Measurements from ENCODE around the gene PREPL. TPM values are rescaled to one million over a fixed set of nuclear protein-coding genes. Genes with fewer than 3 reads are reported as not detected.

PREPL gene
- total and polyA plus RNA-seq, 2 of the 13 experiments (the other 11 are each of a cell fraction or from before 2014, with no cell fraction given) = 19.7 to 34.3 TPM

GRCh38 chr2:44377486-44377885 is 16.2 kb upstream of the PREPL start:
- ATAC-seq = no peak
- BruUV-seq (replicated peaks) = no TSS peak
- no peak overlapping the region for H2AFZ ChIP-seq (ENCODE audit: low read length)
- intact Hi-C loops (cut with micrococcal nuclease; ENCODE audit: unreplicated experiment) = no loop called here
- no peak overlapping the region for H3K9ac ChIP-seq (ENCODE audit: insufficient read depth, low read depth, low read length)
- H3K27ac ChIP-seq (ENCODE audit: extremely low read length, insufficient read depth, low read length) = no peak overlapping the region
- WGBS (ENCODE audit: low lambda C conversion rate) = 99% methylated on average over 2 of the region's 2 CpGs
- no peaks in the 10 kb centered on the region for H3K27me3 ChIP-seq (ENCODE audit: control insufficient read depth in 1 of 2, insufficient read depth in 2 of 2, low read length in 2 of 2)
- H3K4me1 ChIP-seq (ENCODE audit: insufficient read depth, low read length) = no peaks in the 10 kb centered on the region
- H3K4me2 ChIP-seq (ENCODE audit: low read depth, low read length) = no peak overlapping the region
- no peak for FAIRE-seq
- H3K36me3 ChIP-seq (replicated peaks in 1 of 2; ENCODE audit: control insufficient read depth in 1 of 2, insufficient read depth in 2 of 2, low read length in 2 of 2) = peaks cover 0 to 6% of the 10 kb centered on the region in 2 experiments; a peak in 3 of 5 replicates
- TF ChIP-seq ARID4A (CRISPR knock-in tag; IDR thresholded peaks at IDR 0.05; ENCODE audit: borderline replicate concordance) (no peak), TAF15 (IDR thresholded peaks at IDR 0.05; ENCODE audit: low read depth, low read length, poor library complexity, severe bottlenecking) (no peak)
- ChIA-PET CTCF (ENCODE audit: low intra/inter-chr PET ratio, low total read pairs) (no interaction called here), POLR2A (interaction anchor here (2.2 kb wide), 1 partner anchor 16 kb away, joined by 10 read pairs; the partner anchor contains the start of genes CAMKMT and PREPL)
- H4K20me1 ChIP-seq (ENCODE audit: insufficient read depth, low read length) = no peaks in the 10 kb centered on the region
- in situ Hi-C loops (cut with HindIII; ENCODE audit: extremely low pct_ligation_motif_present, low pct_unique_long_range_greater_than_20kb) = no loop called here
- no peaks in the 10 kb centered on the region for H3K9me3 ChIP-seq (ENCODE audit: low read length)
- H3K79me2 ChIP-seq (ENCODE audit: insufficient read depth, low read length) = no peaks in the 10 kb centered on the region
- H3K4me3 ChIP-seq (replicated peaks in 1 of 3; ENCODE audit: insufficient read depth in 1 of 3, low read depth in 2 of 3, low read length in 3 of 3) = no peak overlapping the region
- DNase-seq (ENCODE audit: low spot score) = no peak

GRCh38 chr2:44372246-44372645 is 11.0 kb upstream of the PREPL start:
- in situ Hi-C loops (cut with HindIII; ENCODE audit: extremely low pct_ligation_motif_present, low pct_unique_long_range_greater_than_20kb) = no loop called here
- Histone ChIP-seq H4K20me1 (ENCODE audit: insufficient read depth, low read length) (no peaks in the 10 kb centered on the region; the same call in 1 of the 2 replicates), H3K27ac (ENCODE audit: extremely low read length, insufficient read depth, low read length) (no peak overlapping the region), H3K4me2 (ENCODE audit: low read depth, low read length) (no peak overlapping the region), H3K9ac (ENCODE audit: insufficient read depth, low read depth, low read length) (no peak overlapping the region), H3K4me1 (ENCODE audit: insufficient read depth, low read length) (no peaks in the 10 kb centered on the region), H3K4me3 (replicated peaks in 1 of 3; ENCODE audit: insufficient read depth in 1 of 3, low read depth in 2 of 3, low read length in 3 of 3) (no peak overlapping the region), H3K27me3 (ENCODE audit: control insufficient read depth in 1 of 2, insufficient read depth in 2 of 2, low read length in 2 of 2) (no peaks in the 10 kb centered on the region), H2AFZ (ENCODE audit: low read length) (no peak overlapping the region), H3K36me3 (replicated peaks in 1 of 2; ENCODE audit: control insufficient read depth in 1 of 2, insufficient read depth in 2 of 2, low read length in 2 of 2) (peaks cover 0 to 6% of the 10 kb centered on the region in 2 experiments; a peak in 3 of 5 replicates), H3K79me2 (ENCODE audit: insufficient read depth, low read length) (peaks cover 9% of the 10 kb centered on the region), H3K9me3 (ENCODE audit: low read length) (no peaks in the 10 kb centered on the region)
- intact Hi-C loops (cut with micrococcal nuclease; ENCODE audit: unreplicated experiment) = no loop called here
- POLR2A ChIA-PET = interaction anchor here (1.3 kb wide), 1 partner anchor 11 kb away, joined by 5 read pairs; the partner anchor contains the start of genes CAMKMT and PREPL
- FAIRE-seq (no peak), DNase-seq (ENCODE audit: low spot score) (no peak), ATAC-seq (no peak)
- WGBS (ENCODE audit: low lambda C conversion rate) = 93% methylated on average over 3 of the region's 3 CpGs
- CTCF ChIA-PET (ENCODE audit: low intra/inter-chr PET ratio, low total read pairs) = no interaction called here
- no TSS peak for BruUV-seq (replicated peaks)
- TF ChIP-seq RXRA (CRISPR knock-in tag; IDR thresholded peaks at IDR 0.05) (no peak), CBX2 (IDR thresholded peaks at IDR 0.05; ENCODE audit: low read depth, low read length) (no peak), CBX2 (CRISPR knock-in tag; IDR thresholded peaks at IDR 0.05; ENCODE audit: low read depth) (no peak), PAXIP1 (CRISPR knock-in tag; conservative IDR thresholded peaks at IDR 0.05) (no peak)
